HUES6 (cell line): Measurements from ENCODE around the gene ADAM11.

ENCODE experiments used
- H3K27ac ChIP-seq: 2 replicates; pipeline ENCODE4 v1.7.0; 2013; ENCODE audit warnings: low read depth, mild to moderate bottlenecking, low read length, inconsistent platforms
- H3K27me3 ChIP-seq: 2 replicates; pipeline ENCODE4 v1.6.1; 2013; ENCODE audit warnings: low read length; ENCODE audit not compliant: control insufficient read depth, insufficient read depth
- H3K36me3 ChIP-seq: 2 replicates; pipeline ENCODE4 v1.6.1; 2013; ENCODE audit warnings: low read length; ENCODE audit not compliant: control insufficient read depth, insufficient read depth
- H3K4me1 ChIP-seq: 2 replicates; pipeline ENCODE4 v1.6.1; 2013; ENCODE audit warnings: low read length; ENCODE audit not compliant: control insufficient read depth, insufficient read depth
- H3K4me3 ChIP-seq: 2 replicates; pipeline ENCODE4 v1.5.1; 2013; ENCODE audit warnings: low read depth, low read length
- H3K9ac ChIP-seq: one replicate; pipeline ENCODE4 v1.6.1; 2013; ENCODE audit warnings: mild to moderate bottlenecking, low read length
- H3K9me3 ChIP-seq: 2 replicates; pipeline ENCODE4 v1.6.1; 2013; ENCODE audit warnings: low read depth, low read length; ENCODE audit not compliant: control insufficient read depth, insufficient read depth

ADAM11 gene

GRCh38 chr17:44792276-44792675 lies 33.5 kb downstream of the ADAM11 start:
- H3K4me1 ChIP-seq, result peaks cover 16% of the 10 kb centered on the region
- H3K9me3 ChIP-seq, result no peaks in the 10 kb centered on the region
- no peak overlapping the region for H3K4me3 ChIP-seq
- peaks cover 7% of the 10 kb centered on the region; the same call in 1 of the 2 replicates for H3K36me3 ChIP-seq
- H3K27ac ChIP-seq, result no peak overlapping the region
- no peaks in the 10 kb centered on the region for H3K27me3 ChIP-seq
- no peak overlapping the region for H3K9ac ChIP-seq

- Histone ChIP-seq H3K4me3 (no peak overlapping the region), H3K9me3 (no peaks in the 10 kb centered on the region), H3K9ac (peak overlapping the region; percentile 37), H3K27me3 (no peaks in the 10 kb centered on the region), H3K27ac (no peak overlapping the region), H3K4me1 (peaks cover 16% of the 10 kb centered on the region), H3K36me3 (peaks cover 15% of the 10 kb centered on the region; the same call in 1 of the 2 replicates)
Measured at GRCh38 chr17:44793885-44794842, 35.4 kb downstream of the ADAM11 start.

- H3K4me1 ChIP-seq, result peaks cover 16% of the 10 kb centered on the region
- H3K4me3 ChIP-seq, result no peak overlapping the region
Measured at GRCh38 chr17:44794851-44795413, 36.1 kb downstream of the ADAM11 start.

GRCh38 chr17:44795421-44795820 lies 36.6 kb downstream of the ADAM11 start:
- H3K27ac ChIP-seq, result no peak overlapping the region

More at GRCh38 chr17:44794851-44795413, 36.1 kb downstream of the ADAM11 start:
- Histone ChIP-seq H3K9me3 (no peaks in the 10 kb centered on the region), H3K27ac (no peak overlapping the region), H3K27me3 (no peaks in the 10 kb centered on the region), H3K36me3 (peaks cover 20% of the 10 kb centered on the region), H3K9ac (peak overlapping the region; percentile 37)

GRCh38 chr17:44795928-44796327 lies 37.1 kb downstream of the ADAM11 start:
- H3K27ac ChIP-seq, result no peak overlapping the region
- H3K4me3 ChIP-seq, result no peak overlapping the region
- no peak overlapping the region for H3K9ac ChIP-seq
- H3K36me3 ChIP-seq, result peaks cover 28% of the 10 kb centered on the region
- no peaks in the 10 kb centered on the region for H3K27me3 ChIP-seq
- H3K4me1 ChIP-seq, result peaks cover 16% of the 10 kb centered on the region
- no peaks in the 10 kb centered on the region for H3K9me3 ChIP-seq

More at GRCh38 chr17:44795421-44795820, 36.6 kb downstream of the ADAM11 start:
- H3K4me3 ChIP-seq, result no peak overlapping the region
- no peak overlapping the region for H3K9ac ChIP-seq
- no peaks in the 10 kb centered on the region for H3K9me3 ChIP-seq
- H3K27me3 ChIP-seq, result no peaks in the 10 kb centered on the region
- peaks cover 23% of the 10 kb centered on the region for H3K36me3 ChIP-seq
- peaks cover 16% of the 10 kb centered on the region for H3K4me1 ChIP-seq

GRCh38 chr17:44796731-44797130 lies 37.9 kb downstream of the ADAM11 start:
- H3K4me3 ChIP-seq, result no peak overlapping the region
- H3K36me3 ChIP-seq, result peaks cover 36% of the 10 kb centered on the region
- no peaks in the 10 kb centered on the region for H3K27me3 ChIP-seq
- no peaks in the 10 kb centered on the region for H3K9me3 ChIP-seq
- no peak overlapping the region for H3K9ac ChIP-seq
- H3K27ac ChIP-seq, result no peak overlapping the region
- H3K4me1 ChIP-seq, result peaks cover 16% of the 10 kb centered on the region

GRCh38 chr17:44797802-44798201 lies 39.0 kb downstream of the ADAM11 start:
- Histone ChIP-seq H3K27ac (no peak overlapping the region), H3K9me3 (no peaks in the 10 kb centered on the region), H3K9ac (no peak overlapping the region)

GRCh38 chr17:44798356-44798755 lies 39.6 kb downstream of the ADAM11 start:
- Histone ChIP-seq H3K9me3 (no peaks in the 10 kb centered on the region), H3K9ac (no peak overlapping the region), H3K4me1 (peaks cover 16% of the 10 kb centered on the region), H3K27ac (no peak overlapping the region), H3K27me3 (no peaks in the 10 kb centered on the region), H3K36me3 (peaks cover 53% of the 10 kb centered on the region), H3K4me3 (no peak overlapping the region)

More at GRCh38 chr17:44797802-44798201, 39.0 kb downstream of the ADAM11 start:
- Histone ChIP-seq H3K4me3 (no peak overlapping the region), H3K36me3 (peaks cover 47% of the 10 kb centered on the region), H3K27me3 (no peaks in the 10 kb centered on the region), H3K4me1 (peaks cover 16% of the 10 kb centered on the region)

- no peak overlapping the region for H3K9ac ChIP-seq
- no peaks in the 10 kb centered on the region for H3K27me3 ChIP-seq
- H3K27ac ChIP-seq, result no peak overlapping the region
- no peaks in the 10 kb centered on the region for H3K4me1 ChIP-seq
- peaks cover 83% of the 10 kb centered on the region for H3K36me3 ChIP-seq
- no peaks in the 10 kb centered on the region for H3K9me3 ChIP-seq
- H3K4me3 ChIP-seq, result no peak overlapping the region
Measured at GRCh38 chr17:44801880-44802279, 43.1 kb downstream of the ADAM11 start.

- Histone ChIP-seq H3K27ac (no peak overlapping the region), H3K36me3 (peaks cover 82% of the 10 kb centered on the region), H3K27me3 (no peaks in the 10 kb centered on the region), H3K9me3 (no peaks in the 10 kb centered on the region), H3K9ac (no peak overlapping the region), H3K4me3 (no peak overlapping the region), H3K4me1 (no peaks in the 10 kb centered on the region)
Measured at GRCh38 chr17:44804302-44805089, 45.7 kb downstream of the ADAM11 start.
